ENCODE measurements around the gene PHF3.

- no peak for TF ChIP-seq CTCF (IDR thresholded peaks at IDR 0.05)
- no peak for TF ChIP-seq POLR2A (IDR thresholded peaks at IDR 0.05)
- TF ChIP-seq POLR2AphosphoS5 (IDR thresholded peaks at IDR 0.05): no peak
Measured at GRCh38 chr6:63757826-63758225, 122.2 kb downstream of the PHF3 start.

All from breast epithelium (tissue), 3 donors.